ENCODE data around the gene NRDC. TPM values are rescaled to one million over a fixed set of nuclear protein-coding genes. Genes with fewer than 3 reads are reported as not detected.

NRDC gene
- total and polyA plus RNA-seq, 10 of the 15 experiments (the other 5 are each of a cell fraction or from before 2014, with no cell fraction given): 50.1 to 134 (median 90.4) TPM

GRCh38 chr1:51912881-51913280 lies 34.4 kb upstream of the NRDC start:
- CTCF ChIA-PET: no interaction called here
- no TSS peak for BruUV-seq (replicated peaks)
- Histone ChIP-seq H3K4me3 (no peak overlapping the region), H3K27me3 (replicated peaks in 1 of 2; ENCODE audit: control insufficient read depth in 2 of 2, insufficient read depth in 2 of 2, low read length in 1 of 2) (peaks cover 0 to 2% of the 10 kb centered on the region in 2 experiments; a peak in 1 of 4 replicates), H4K20me1 (ENCODE audit: control insufficient read depth, insufficient read depth) (no peaks in the 10 kb centered on the region), H3K9me3 (replicated peaks; ENCODE audit: control insufficient read depth, insufficient read depth, low read length) (no peaks in the 10 kb centered on the region), H3K4me2 (ENCODE audit: control insufficient read depth, insufficient read depth) (no peak overlapping the region), H3K27ac (ENCODE audit: control insufficient read depth, insufficient read depth) (no peak overlapping the region), H2AFZ (ENCODE audit: control insufficient read depth, low read depth, low read length) (no peak overlapping the region), H3K79me2 (ENCODE audit: control insufficient read depth, insufficient read depth, low read length) (no peaks in the 10 kb centered on the region), H3K9ac (ENCODE audit: control insufficient read depth, insufficient read depth, low read length) (no peak overlapping the region), H3K4me1 (ENCODE audit: control insufficient read depth, insufficient read depth, low read length) (no peaks in the 10 kb centered on the region), H3K36me3 (ENCODE audit: control insufficient read depth in 2 of 2, insufficient read depth in 2 of 2, low read length in 1 of 2) (no peaks in the 10 kb centered on the region)
- RAD21 ChIA-PET (ENCODE audit: unreplicated experiment): no interaction called here
- POLR2A ChIA-PET: no interaction called here
- SMC1A ChIA-PET (ENCODE audit: uncharacterized antibody, unreplicated experiment): interaction anchor here (0.7 to 3.8 kb wide), 3 partner anchors 16 to 72 kb away, joined by 3 to 14 read pairs (median 4); no protein-coding TSS in a partner anchor
- no peak for TF ChIP-seq BCL3 (IDR thresholded peaks at IDR 0.05; ENCODE audit: borderline replicate concordance, insufficient read depth, low read depth, low read length, poor library complexity, severe bottlenecking)
- TF ChIP-seq SUZ12 (IDR thresholded peaks at IDR 0.05; ENCODE audit: unreplicated experiment): no peak
- TF ChIP-seq CHD4 (IDR thresholded peaks at IDR 0.05): no peak
- TF ChIP-seq FOS (IDR thresholded peaks at IDR 0.05; ENCODE audit: borderline replicate concordance, extremely low read depth, insufficient read length): no peak
- in situ Hi-C loops (cut with MboI) (no loop called here), intact Hi-C loops (cut with micrococcal nuclease; ENCODE audit: unreplicated experiment) (no loop called here)
- 76% methylated on average over 7 of the region's 7 CpGs for WGBS (ENCODE audit: insufficient coverage, insufficient replicate concordance, low lambda C conversion rate, missing lambda C conversion rate)
- FAIRE-seq: no peak
- no peak for ATAC-seq
- DNase-seq (ENCODE audit: low read depth, low spot score): no peak

All from GM12878 (cell line).